Ovary (tissue), 3 donors: ENCODE data around the gene MIA.

Source experiments
- POLR2A ChIP-seq: fragments of 450-650 bp; IDR thresholded peaks from one replicate; pipeline ENCODE4 v1.6.1; 2017; ENCODE audit warnings: antibody characterized with exemption, mild to moderate bottlenecking, moderate library complexity
- TF ChIP-seq, protein P1 (sequence below), 3 donors: fragments of 450-650 bp in 2 of 3; fragments of 200-600 bp in 1 of 3; IDR thresholded peaks; one replicate each; pipeline versions ENCODE4 v1.5.1 to v1.8.0; 2016 to 2022; ENCODE audit warnings: antibody characterized with exemption in 3 of 3, mild to moderate bottlenecking in 1 of 3
- donor health status: DM: no; HTN: no; CAD: no.

DNA sequence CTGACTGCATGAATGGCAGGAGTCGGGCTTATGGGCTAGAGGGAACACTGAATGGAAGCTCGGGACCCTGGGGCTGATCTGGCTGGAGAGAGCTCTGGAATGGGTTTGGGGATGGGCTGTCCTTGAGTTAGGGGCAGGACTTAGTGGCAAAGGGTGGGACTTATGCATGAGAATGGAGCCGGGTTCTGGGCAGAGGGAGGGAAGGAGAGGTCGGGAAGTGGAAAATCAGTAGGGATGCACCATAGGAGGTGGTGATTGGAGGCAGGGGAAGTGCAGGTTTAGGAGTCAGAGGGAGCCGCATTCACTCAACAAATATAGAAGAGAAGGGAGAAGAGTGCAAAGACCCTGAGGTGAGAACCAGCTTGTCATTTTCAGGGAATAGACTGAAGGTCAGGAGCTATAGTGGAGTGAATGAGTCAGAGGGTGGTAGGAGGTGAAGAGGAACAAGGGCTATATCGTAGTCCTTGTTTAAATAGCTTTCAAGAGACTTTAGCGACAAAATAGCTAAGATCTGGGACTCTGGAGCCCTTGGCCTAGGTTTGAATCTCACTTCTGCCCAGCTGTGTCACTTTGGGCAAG is 3.5 kb downstream of the MIA start:
- TF ChIP-seq, protein P1, sequence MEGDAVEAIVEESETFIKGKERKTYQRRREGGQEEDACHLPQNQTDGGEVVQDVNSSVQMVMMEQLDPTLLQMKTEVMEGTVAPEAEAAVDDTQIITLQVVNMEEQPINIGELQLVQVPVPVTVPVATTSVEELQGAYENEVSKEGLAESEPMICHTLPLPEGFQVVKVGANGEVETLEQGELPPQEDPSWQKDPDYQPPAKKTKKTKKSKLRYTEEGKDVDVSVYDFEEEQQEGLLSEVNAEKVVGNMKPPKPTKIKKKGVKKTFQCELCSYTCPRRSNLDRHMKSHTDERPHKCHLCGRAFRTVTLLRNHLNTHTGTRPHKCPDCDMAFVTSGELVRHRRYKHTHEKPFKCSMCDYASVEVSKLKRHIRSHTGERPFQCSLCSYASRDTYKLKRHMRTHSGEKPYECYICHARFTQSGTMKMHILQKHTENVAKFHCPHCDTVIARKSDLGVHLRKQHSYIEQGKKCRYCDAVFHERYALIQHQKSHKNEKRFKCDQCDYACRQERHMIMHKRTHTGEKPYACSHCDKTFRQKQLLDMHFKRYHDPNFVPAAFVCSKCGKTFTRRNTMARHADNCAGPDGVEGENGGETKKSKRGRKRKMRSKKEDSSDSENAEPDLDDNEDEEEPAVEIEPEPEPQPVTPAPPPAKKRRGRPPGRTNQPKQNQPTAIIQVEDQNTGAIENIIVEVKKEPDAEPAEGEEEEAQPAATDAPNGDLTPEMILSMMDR (IDR thresholded peaks at IDR 0.05) = no peak
- no peak for TF ChIP-seq POLR2A
